Measurements from ENCODE around the gene TGFBR3.

- TF ChIP-seq TEAD1 (CRISPR knock-in tag; IDR thresholded peaks at IDR 0.05) (no peak), ZNF766 (CRISPR knock-in tag; conservative IDR thresholded peaks at IDR 0.05) (no peak), SMARCE1 (IDR thresholded peaks at IDR 0.05) (no peak), EP300 (IDR thresholded peaks at IDR 0.05; ENCODE audit: low read length) (no peak), ZNF124 (CRISPR knock-in tag; IDR thresholded peaks at IDR 0.05) (no peak), CREB1 (IDR thresholded peaks at IDR 0.05) (no peak), CREB1 (CRISPR knock-in tag; IDR thresholded peaks at IDR 0.05) (no peak), NR3C1 (CRISPR knock-in tag; IDR thresholded peaks at IDR 0.05) (no peak), CTCF (IDR thresholded peaks at IDR 0.05 in 2 of 3, conservative IDR thresholded peaks at IDR 0.05 in 1 of 3; ENCODE audit: insufficient read depth in 2 of 3, low read depth in 1 of 3, low read length in 3 of 3) (no peak), BRD4 (IDR thresholded peaks at IDR 0.05) (no peak), ZFP36 (IDR thresholded peaks at IDR 0.05; ENCODE audit: low read depth, low read length, partially characterized antibody) (no peak), IFI16 (CRISPR knock-in tag; IDR thresholded peaks at IDR 0.05) (no peak)
Observed at GRCh38 chr1:91672601-91673161, 213.3 kb downstream of the TGFBR3 start.
